SK-N-SH treated with all-trans-retinoic acid at 6 μM for 48 hours (cell line): ENCODE results near the gene RPA3.

Experiments used
- ATAC-seq: fragments of 200-7000 bp; cut with Tn5 transposase; 3 replicates; pipeline ENCODE4 v1.9.1; 2020; ENCODE audit warnings: mild to moderate bottlenecking, moderate library complexity
- ARNTL ChIP-seq: fragments of 450-650 bp; formaldehyde crosslinking; IDR thresholded peaks from 2 replicates; pipeline ENCODE4 v1.5.0; 2020; ENCODE audit warnings: low read depth, mild to moderate bottlenecking, moderate library complexity, borderline replicate concordance
- BACH2 ChIP-seq: fragments of 250-450 bp; sonication (Bioruptor Pico); IDR thresholded peaks from 2 replicates; pipeline ENCODE4 v1.9.0; 2021; ENCODE audit warnings: mild to moderate bottlenecking, borderline replicate concordance
- CSDC2 ChIP-seq: fragments of 250-450 bp; sonication (Bioruptor Pico); IDR thresholded peaks from 2 replicates; pipeline ENCODE4 v1.5.0; 2020; ENCODE audit warnings: mild to moderate bottlenecking, moderate library complexity
- ESRRG ChIP-seq: fragments of 250-450 bp; sonication (Bioruptor Pico); IDR thresholded peaks from 2 replicates; pipeline ENCODE4 v1.6.1; 2021; ENCODE audit warnings: mild to moderate bottlenecking
- GLIS3 ChIP-seq: fragments of 250-450 bp; sonication (Bioruptor Pico); IDR thresholded peaks from 2 replicates; pipeline ENCODE4 v1.5.0; 2020; ENCODE audit warnings: mild to moderate bottlenecking, moderate library complexity
- ISL1 ChIP-seq: fragments of 250-450 bp; sonication (Bioruptor Pico); IDR thresholded peaks from 2 replicates; pipeline ENCODE4 v2.1.2; 2022; ENCODE audit warnings: mild to moderate bottlenecking, moderate library complexity
- OSR1 ChIP-seq: fragments of 250-450 bp; sonication (Bioruptor Pico); IDR thresholded peaks from 2 replicates; pipeline ENCODE4 v1.8.0; 2022; ENCODE audit warnings: moderate library complexity, mild to moderate bottlenecking, inconsistent platforms
- PPARA ChIP-seq: fragments of 250-450 bp; sonication (Bioruptor Pico); IDR thresholded peaks from 2 replicates; pipeline ENCODE4 v1.5.0; 2020; ENCODE audit warnings: mild to moderate bottlenecking, borderline replicate concordance
- RARB ChIP-seq: fragments of 250-450 bp; sonication (Bioruptor Pico); IDR thresholded peaks from 2 replicates; pipeline ENCODE4 v1.8.0; 2021; ENCODE audit warnings: mild to moderate bottlenecking, moderate library complexity
- SNAI2 ChIP-seq: fragments of 250-450 bp; sonication (Bioruptor Pico); IDR thresholded peaks from 2 replicates; pipeline ENCODE4 v1.5.0; 2020; ENCODE audit warnings: mild to moderate bottlenecking, moderate library complexity
- TCF4 ChIP-seq: fragments of 250-450 bp; sonication (Bioruptor Pico); IDR thresholded peaks from 2 replicates; pipeline ENCODE4 v1.8.0; 2021; ENCODE audit warnings: mild to moderate bottlenecking, moderate library complexity, borderline replicate concordance
- ZC3H10 ChIP-seq: fragments of 250-450 bp; sonication (Bioruptor Pico); IDR thresholded peaks from 2 replicates; pipeline ENCODE4 v1.5.1; 2021; ENCODE audit warnings: mild to moderate bottlenecking, moderate library complexity
- ZFP3 ChIP-seq: fragments of 250-450 bp; sonication (Bioruptor Pico); IDR thresholded peaks from 2 replicates; pipeline ENCODE4 v1.5.0; 2020; ENCODE audit warnings: mild to moderate bottlenecking, moderate library complexity
- ZFP30 ChIP-seq: fragments of 450-650 bp; formaldehyde crosslinking; IDR thresholded peaks from 2 replicates; pipeline ENCODE4 v1.5.0; 2022; ENCODE audit warnings: mild to moderate bottlenecking, moderate library complexity
- ZNF8 ChIP-seq: fragments of 450-650 bp; formaldehyde crosslinking; IDR thresholded peaks from 2 replicates; pipeline ENCODE4 v1.5.0; 2020; ENCODE audit warnings: mild to moderate bottlenecking, moderate library complexity
- TF ChIP-seq, protein P1 (sequence below): fragments of 250-450 bp; sonication (Bioruptor Pico); IDR thresholded peaks from 2 replicates; pipeline ENCODE4 v1.5.0; 2020; ENCODE audit warnings: mild to moderate bottlenecking, moderate library complexity
- TF ChIP-seq, protein P2 (sequence below): fragments of 250-450 bp; sonication (Bioruptor Pico); IDR thresholded peaks from 2 replicates; pipeline ENCODE4 v1.5.1; 2021; ENCODE audit warnings: mild to moderate bottlenecking, moderate library complexity
- TF ChIP-seq, protein P3 (sequence below): fragments of 250-450 bp; sonication (Bioruptor Pico); IDR thresholded peaks from 2 replicates; pipeline ENCODE4 v1.8.0; 2020; ENCODE audit warnings: mild to moderate bottlenecking, moderate library complexity, borderline replicate concordance
- TF ChIP-seq, protein P4 (sequence below): fragments of 250-450 bp; sonication (Bioruptor Pico); IDR thresholded peaks from 2 replicates; pipeline ENCODE4 v1.5.1; 2020; ENCODE audit warnings: low read depth, mild to moderate bottlenecking, moderate library complexity
- TF ChIP-seq, protein P5 (sequence below): fragments of 250-450 bp; sonication (Bioruptor Pico); IDR thresholded peaks from 2 replicates; pipeline ENCODE4 v1.8.0; 2021; ENCODE audit warnings: low read depth, mild to moderate bottlenecking, moderate library complexity, borderline replicate concordance

The RPA3 gene

DNA sequence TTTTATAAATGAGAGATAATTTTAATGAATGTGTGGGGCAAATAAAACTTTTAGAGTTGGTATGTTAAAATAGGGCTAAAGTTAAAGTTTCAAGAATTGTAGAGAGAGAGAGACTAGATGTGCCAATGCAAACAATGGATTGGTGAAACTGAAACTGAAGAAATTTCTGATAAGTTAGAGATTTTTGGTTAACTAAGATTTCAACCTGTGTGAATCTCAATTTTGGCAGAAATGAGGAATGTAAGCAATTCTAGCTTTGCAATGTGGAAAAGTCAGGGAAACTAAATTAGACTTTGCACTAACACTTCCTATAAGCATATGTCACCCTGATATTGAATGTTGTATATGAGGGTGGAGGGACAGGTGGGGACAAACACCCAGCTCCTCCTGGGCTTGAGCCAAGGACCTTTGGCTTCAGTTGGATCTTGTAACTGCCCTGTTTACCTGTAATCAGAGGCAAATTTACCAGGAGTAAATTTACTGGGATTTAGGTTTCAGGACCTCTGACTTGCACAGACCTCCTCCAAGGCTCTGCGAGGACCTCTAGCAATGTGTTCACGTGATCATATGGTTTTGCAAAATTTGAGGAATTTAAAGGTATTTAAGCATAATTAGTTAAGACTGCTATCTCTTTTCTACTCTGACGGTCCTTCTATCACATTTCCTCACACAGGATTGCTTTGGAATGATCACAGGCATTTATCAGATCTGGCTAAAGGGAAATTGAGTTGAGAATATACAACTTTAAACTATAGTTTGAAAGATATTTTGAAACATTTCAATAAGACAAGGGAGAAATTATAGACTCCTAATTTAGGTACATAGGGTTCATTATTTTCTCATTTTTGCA is 33.1 kb upstream of the RPA3 start:
- TF ChIP-seq PPARA (no peak), ZNF8 (CRISPR knock-in tag) (no peak), ZFP30 (CRISPR knock-in tag) (no peak), ZFP3 (CRISPR knock-in tag) (no peak), RARB (CRISPR knock-in tag) (no peak), GLIS3 (no peak), ZC3H10 (CRISPR knock-in tag) (no peak), ARNTL (CRISPR knock-in tag) (no peak), CSDC2 (CRISPR knock-in tag) (no peak), BACH2 (CRISPR knock-in tag) (no peak), ISL1 (CRISPR knock-in tag) (no peak)
- TF ChIP-seq, protein P1, sequence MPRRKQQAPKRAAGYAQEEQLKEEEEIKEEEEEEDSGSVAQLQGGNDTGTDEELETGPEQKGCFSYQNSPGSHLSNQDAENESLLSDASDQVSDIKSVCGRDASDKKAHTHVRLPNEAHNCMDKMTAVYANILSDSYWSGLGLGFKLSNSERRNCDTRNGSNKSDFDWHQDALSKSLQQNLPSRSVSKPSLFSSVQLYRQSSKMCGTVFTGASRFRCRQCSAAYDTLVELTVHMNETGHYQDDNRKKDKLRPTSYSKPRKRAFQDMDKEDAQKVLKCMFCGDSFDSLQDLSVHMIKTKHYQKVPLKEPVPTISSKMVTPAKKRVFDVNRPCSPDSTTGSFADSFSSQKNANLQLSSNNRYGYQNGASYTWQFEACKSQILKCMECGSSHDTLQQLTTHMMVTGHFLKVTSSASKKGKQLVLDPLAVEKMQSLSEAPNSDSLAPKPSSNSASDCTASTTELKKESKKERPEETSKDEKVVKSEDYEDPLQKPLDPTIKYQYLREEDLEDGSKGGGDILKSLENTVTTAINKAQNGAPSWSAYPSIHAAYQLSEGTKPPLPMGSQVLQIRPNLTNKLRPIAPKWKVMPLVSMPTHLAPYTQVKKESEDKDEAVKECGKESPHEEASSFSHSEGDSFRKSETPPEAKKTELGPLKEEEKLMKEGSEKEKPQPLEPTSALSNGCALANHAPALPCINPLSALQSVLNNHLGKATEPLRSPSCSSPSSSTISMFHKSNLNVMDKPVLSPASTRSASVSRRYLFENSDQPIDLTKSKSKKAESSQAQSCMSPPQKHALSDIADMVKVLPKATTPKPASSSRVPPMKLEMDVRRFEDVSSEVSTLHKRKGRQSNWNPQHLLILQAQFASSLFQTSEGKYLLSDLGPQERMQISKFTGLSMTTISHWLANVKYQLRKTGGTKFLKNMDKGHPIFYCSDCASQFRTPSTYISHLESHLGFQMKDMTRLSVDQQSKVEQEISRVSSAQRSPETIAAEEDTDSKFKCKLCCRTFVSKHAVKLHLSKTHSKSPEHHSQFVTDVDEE (CRISPR knock-in tag): no peak
- TF ChIP-seq, protein P2, sequence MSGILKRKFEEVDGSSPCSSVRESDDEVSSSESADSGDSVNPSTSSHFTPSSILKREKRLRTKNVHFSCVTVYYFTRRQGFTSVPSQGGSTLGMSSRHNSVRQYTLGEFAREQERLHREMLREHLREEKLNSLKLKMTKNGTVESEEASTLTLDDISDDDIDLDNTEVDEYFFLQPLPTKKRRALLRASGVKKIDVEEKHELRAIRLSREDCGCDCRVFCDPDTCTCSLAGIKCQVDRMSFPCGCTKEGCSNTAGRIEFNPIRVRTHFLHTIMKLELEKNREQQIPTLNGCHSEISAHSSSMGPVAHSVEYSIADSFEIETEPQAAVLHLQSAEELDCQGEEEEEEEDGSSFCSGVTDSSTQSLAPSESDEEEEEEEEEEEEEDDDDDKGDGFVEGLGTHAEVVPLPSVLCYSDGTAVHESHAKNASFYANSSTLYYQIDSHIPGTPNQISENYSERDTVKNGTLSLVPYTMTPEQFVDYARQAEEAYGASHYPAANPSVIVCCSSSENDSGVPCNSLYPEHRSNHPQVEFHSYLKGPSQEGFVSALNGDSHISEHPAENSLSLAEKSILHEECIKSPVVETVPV: no peak
- TF ChIP-seq, protein P3, sequence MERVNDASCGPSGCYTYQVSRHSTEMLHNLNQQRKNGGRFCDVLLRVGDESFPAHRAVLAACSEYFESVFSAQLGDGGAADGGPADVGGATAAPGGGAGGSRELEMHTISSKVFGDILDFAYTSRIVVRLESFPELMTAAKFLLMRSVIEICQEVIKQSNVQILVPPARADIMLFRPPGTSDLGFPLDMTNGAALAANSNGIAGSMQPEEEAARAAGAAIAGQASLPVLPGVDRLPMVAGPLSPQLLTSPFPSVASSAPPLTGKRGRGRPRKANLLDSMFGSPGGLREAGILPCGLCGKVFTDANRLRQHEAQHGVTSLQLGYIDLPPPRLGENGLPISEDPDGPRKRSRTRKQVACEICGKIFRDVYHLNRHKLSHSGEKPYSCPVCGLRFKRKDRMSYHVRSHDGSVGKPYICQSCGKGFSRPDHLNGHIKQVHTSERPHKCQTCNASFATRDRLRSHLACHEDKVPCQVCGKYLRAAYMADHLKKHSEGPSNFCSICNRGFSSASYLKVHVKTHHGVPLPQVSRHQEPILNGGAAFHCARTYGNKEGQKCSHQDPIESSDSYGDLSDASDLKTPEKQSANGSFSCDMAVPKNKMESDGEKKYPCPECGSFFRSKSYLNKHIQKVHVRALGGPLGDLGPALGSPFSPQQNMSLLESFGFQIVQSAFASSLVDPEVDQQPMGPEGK (CRISPR knock-in tag): no peak
- no peak; the same call in 2 of the 3 replicates for ATAC-seq

DNA sequence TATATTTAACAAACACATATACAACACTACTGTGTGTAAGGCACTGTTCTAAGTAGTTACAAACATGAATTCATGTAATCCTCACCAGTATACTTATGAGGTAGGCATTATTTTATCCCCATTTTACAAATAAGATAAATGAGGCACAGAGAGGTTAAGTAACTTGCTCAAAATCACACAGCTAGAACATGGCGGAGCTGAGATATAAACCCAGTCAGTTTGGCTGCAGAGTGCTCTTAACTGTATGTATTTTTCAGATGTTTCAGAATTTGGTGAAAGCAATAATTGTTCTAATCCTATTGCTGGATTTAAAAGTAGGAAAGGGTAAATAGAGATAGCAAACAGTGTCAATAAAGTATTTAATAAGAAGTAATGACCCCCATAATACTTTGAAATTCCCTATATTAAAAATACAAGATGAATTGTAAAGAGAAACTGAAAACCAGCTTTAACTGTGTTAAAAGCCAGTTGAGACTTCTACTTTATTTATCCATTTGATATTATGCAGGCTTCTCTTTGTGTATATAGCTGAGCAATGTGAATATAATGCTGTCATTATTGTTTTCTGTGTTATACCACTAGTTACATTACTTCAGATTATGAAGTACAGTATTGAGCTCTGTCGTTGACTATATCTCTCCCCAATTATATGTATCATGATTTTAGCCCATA is 32.3 kb upstream of the RPA3 start:
- ATAC-seq: no peak; the same call in 2 of the 3 replicates
- no peak for TF ChIP-seq ISL1 (CRISPR knock-in tag)
- TF ChIP-seq ZFP3 (CRISPR knock-in tag): no peak
- TF ChIP-seq ZNF8 (CRISPR knock-in tag): no peak
- TF ChIP-seq, protein P3 (CRISPR knock-in tag): no peak
- TF ChIP-seq RARB (CRISPR knock-in tag): no peak
- no peak for TF ChIP-seq OSR1 (CRISPR knock-in tag)
- no peak for TF ChIP-seq TCF4 (CRISPR knock-in tag)
- no peak for TF ChIP-seq ESRRG (CRISPR knock-in tag)
- no peak for TF ChIP-seq PPARA

DNA sequence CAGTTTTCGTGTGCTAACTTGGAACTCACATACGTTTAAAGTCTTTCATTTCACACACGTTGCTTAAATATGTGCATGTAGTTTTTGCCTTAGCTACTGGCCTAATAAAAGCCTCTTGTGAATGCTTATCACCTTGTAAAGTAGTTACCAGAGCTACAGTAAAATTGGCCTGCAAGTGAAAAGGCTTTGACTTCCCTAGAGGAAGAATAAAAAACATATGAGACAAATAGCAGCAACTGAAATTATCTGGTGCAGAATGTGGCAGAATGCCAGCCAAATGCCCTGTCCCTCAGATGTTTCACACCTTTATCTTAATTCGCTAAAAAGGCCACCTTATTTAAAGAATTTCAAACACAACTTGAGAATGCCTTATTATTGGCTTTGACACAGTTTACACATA is 28.1 kb upstream of the RPA3 start:
- no peak for ATAC-seq
- TF ChIP-seq RARB (CRISPR knock-in tag) (no peak), OSR1 (CRISPR knock-in tag) (no peak), SNAI2 (no peak), ZC3H10 (CRISPR knock-in tag) (no peak), ARNTL (CRISPR knock-in tag) (no peak), ISL1 (CRISPR knock-in tag) (no peak), ZNF8 (CRISPR knock-in tag) (no peak), BACH2 (CRISPR knock-in tag) (no peak)
- TF ChIP-seq, protein P4, sequence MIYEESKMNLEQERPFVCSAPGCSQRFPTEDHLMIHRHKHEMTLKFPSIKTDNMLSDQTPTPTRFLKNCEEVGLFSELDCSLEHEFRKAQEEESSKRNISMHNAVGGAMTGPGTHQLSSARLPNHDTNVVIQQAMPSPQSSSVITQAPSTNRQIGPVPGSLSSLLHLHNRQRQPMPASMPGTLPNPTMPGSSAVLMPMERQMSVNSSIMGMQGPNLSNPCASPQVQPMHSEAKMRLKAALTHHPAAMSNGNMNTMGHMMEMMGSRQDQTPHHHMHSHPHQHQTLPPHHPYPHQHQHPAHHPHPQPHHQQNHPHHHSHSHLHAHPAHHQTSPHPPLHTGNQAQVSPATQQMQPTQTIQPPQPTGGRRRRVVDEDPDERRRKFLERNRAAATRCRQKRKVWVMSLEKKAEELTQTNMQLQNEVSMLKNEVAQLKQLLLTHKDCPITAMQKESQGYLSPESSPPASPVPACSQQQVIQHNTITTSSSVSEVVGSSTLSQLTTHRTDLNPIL (CRISPR knock-in tag): no peak
- TF ChIP-seq, protein P2: no peak
- TF ChIP-seq, protein P3 (CRISPR knock-in tag): no peak
- TF ChIP-seq, protein P5, sequence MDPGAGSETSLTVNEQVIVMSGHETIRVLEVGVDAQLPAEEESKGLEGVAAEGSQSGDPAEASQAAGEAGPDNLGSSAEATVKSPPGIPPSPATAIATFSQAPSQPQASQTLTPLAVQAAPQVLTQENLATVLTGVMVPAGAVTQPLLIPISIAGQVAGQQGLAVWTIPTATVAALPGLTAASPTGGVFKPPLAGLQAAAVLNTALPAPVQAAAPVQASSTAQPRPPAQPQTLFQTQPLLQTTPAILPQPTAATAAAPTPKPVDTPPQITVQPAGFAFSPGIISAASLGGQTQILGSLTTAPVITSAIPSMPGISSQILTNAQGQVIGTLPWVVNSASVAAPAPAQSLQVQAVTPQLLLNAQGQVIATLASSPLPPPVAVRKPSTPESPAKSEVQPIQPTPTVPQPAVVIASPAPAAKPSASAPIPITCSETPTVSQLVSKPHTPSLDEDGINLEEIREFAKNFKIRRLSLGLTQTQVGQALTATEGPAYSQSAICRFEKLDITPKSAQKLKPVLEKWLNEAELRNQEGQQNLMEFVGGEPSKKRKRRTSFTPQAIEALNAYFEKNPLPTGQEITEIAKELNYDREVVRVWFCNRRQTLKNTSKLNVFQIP: no peak
